GM12874 (cell line): Measurements from ENCODE around the gene C5orf47.

Experiments used
- TF ChIP-seq, protein P1 (sequence below): IDR thresholded peaks from 2 replicates; pipeline ENCODE4 v1.5.1; 2011; ENCODE audit warnings: low read depth, mild to moderate bottlenecking, control low read depth, low read length, moderate library complexity; ENCODE audit not compliant: insufficient read depth

Gene C5orf47

DNA sequence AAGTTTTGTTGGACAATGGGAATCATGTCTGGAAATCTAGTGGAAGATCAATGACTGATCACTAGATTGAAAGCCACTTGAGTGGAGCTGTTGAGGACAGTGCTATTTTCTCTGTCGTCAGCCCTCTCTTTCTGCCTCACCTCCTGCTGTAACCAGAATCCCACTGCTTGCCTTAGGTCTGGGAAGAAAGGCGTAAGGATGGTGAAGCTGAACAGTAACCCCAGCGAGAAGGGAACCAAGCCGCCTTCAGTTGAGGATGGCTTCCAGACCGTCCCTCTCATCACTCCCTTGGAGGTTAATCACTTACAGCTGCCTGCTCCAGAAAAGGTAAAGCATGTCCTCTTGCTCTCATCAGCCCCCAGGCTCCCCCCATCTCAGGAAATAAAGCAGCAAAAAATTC lies 57.6 kb downstream of the C5orf47 start:
- TF ChIP-seq, protein P1, sequence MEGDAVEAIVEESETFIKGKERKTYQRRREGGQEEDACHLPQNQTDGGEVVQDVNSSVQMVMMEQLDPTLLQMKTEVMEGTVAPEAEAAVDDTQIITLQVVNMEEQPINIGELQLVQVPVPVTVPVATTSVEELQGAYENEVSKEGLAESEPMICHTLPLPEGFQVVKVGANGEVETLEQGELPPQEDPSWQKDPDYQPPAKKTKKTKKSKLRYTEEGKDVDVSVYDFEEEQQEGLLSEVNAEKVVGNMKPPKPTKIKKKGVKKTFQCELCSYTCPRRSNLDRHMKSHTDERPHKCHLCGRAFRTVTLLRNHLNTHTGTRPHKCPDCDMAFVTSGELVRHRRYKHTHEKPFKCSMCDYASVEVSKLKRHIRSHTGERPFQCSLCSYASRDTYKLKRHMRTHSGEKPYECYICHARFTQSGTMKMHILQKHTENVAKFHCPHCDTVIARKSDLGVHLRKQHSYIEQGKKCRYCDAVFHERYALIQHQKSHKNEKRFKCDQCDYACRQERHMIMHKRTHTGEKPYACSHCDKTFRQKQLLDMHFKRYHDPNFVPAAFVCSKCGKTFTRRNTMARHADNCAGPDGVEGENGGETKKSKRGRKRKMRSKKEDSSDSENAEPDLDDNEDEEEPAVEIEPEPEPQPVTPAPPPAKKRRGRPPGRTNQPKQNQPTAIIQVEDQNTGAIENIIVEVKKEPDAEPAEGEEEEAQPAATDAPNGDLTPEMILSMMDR, result no peak

DNA sequence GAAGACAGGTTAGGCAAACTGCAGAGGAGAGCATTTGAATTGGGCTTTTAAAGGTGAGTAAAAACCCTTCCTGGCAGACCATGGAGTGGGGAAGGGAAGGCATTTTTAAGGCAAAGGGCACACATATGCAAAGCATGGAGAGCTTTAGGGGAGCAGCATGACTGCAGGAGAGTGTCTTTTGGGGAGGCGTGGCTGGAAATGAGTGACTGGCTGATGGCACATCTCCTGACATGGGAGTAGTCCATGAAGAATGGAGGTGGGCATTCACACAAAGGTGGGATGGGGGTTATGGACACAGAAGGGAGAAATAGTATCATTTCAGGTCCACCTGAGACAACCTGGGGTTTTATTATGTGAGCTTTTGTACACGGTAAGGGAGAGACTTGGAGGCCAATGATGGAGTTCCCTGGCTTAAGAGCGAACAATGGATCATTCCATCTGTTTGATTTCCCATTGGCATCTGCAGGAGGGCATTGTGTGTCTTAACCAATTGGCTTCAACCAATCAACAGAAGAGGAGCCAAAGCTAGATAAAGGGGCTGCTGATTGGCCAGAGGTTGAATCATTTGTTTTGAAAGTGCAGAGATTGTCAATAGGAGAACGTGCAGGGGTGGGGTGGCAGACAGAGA lies 58.6 kb downstream of the C5orf47 start:
- TF ChIP-seq, protein P1, result no peak

DNA sequence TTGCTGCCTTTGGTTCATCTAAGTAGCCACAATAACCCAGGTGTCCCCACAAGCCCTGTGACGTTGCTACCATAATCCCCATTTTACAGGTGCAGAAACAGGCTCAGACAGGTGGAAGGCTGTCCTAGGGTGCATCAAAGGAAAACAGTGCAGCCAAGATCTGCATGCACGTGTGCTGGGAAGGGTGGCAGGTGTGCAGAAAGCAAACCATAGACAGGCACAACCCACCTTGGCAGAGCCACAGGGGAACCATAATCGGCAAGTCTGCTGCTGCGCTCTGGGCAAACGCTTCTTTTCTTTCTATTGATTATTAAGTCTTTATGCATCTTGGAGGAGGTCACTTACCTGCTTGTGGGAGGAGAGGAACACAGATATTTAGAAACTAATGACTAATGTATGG lies 63.7 kb downstream of the C5orf47 start:
- TF ChIP-seq, protein P1, result no peak

DNA sequence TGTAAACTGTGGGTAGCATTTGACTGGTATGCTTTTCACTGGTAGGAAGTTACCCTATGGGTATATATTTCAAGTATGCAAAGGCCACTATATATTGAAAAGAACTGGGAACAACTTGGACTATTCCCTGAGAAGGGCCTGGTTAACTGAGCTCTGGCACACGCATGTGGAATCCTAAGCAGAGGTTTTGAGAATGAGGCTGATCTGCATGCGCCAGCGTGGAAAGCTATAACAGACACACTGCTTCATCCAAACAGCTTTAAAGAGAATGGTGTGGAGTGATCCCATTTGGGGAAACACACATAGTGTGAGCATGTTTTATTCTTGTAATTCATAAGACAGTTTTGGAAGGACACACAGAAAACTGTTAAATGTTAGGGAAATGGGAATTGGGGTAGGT lies 64.9 kb downstream of the C5orf47 start:
- TF ChIP-seq, protein P1, result no peak
